GM12872 (cell line): ENCODE measurements around the gene CTDSP2.

Source experiments
- TF ChIP-seq, protein P1 (sequence below): IDR thresholded peaks from 3 replicates; pipeline ENCODE4 v1.5.1; 2011; ENCODE audit warnings: low read depth, mild to moderate bottlenecking, low read length, moderate library complexity; ENCODE audit not compliant: insufficient read depth

The CTDSP2 gene

DNA sequence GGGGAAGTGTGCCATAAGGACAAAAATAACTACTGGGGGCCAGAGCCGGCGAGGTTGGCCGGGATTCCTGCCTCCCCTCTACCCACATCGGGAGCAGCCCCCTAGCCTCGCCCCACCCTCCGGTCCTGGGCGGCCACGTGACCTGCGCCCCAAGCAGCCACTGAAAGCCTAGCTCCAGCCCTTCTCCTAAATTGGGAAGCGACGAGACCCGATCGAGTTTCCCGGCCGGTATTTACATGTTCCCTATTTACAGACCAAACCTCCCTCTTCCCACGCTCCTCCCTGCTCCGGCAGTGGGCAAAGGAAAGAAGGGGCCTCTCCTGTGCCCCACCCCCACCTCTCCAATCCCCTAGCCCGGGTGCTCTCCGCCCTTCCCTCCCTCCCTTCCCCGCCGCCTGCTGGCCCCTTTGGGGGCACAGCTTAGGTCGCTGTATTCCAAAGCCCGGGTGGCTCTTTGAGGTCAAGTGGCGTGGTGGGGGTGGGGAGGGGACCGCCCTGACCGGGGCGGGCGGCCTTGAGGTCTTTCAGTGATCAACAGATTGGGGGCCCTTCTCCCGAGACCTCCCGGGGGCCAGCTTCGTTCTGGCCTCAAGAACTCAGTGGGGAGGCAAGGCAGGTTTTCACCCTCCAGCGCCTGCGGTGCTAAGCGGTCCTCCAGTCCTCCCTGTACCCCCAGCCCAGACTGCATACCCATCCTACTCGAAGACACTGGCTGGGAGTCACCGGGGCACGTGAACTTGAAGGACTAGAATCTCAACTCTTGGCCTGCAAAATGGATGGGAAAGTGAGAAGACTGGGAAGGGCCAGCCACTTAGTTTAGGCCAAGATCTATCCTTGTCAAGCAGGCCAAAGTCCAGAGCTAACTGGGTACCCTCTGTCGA is 6.3 kb upstream of the CTDSP2 start:
- TF ChIP-seq, protein P1, sequence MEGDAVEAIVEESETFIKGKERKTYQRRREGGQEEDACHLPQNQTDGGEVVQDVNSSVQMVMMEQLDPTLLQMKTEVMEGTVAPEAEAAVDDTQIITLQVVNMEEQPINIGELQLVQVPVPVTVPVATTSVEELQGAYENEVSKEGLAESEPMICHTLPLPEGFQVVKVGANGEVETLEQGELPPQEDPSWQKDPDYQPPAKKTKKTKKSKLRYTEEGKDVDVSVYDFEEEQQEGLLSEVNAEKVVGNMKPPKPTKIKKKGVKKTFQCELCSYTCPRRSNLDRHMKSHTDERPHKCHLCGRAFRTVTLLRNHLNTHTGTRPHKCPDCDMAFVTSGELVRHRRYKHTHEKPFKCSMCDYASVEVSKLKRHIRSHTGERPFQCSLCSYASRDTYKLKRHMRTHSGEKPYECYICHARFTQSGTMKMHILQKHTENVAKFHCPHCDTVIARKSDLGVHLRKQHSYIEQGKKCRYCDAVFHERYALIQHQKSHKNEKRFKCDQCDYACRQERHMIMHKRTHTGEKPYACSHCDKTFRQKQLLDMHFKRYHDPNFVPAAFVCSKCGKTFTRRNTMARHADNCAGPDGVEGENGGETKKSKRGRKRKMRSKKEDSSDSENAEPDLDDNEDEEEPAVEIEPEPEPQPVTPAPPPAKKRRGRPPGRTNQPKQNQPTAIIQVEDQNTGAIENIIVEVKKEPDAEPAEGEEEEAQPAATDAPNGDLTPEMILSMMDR, result no peak

DNA sequence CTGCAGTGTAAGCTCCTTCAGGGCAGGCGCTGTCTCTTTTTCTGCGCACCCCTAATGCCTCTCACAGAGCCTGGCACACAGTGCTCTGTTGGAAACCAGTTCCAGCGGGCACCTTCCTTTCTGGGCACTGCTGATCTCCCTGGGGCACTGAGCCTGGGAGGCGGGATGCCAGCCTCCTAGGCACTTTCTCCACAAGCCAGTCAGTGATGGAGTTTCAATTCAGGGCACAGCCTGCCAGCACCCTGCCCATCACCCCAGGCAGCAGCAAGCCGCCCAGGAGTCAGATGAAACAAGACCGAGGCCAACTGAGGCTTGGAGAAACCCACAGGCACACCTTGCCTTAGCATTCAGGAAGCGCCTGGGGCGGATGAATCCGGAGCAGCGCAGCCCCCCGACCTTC is 5.7 kb upstream of the CTDSP2 start:
- TF ChIP-seq, protein P1, result no peak

GRCh38 chr12:57851552-57851951 is 5.0 kb upstream of the CTDSP2 start:
- TF ChIP-seq, protein P1, result no peak

DNA sequence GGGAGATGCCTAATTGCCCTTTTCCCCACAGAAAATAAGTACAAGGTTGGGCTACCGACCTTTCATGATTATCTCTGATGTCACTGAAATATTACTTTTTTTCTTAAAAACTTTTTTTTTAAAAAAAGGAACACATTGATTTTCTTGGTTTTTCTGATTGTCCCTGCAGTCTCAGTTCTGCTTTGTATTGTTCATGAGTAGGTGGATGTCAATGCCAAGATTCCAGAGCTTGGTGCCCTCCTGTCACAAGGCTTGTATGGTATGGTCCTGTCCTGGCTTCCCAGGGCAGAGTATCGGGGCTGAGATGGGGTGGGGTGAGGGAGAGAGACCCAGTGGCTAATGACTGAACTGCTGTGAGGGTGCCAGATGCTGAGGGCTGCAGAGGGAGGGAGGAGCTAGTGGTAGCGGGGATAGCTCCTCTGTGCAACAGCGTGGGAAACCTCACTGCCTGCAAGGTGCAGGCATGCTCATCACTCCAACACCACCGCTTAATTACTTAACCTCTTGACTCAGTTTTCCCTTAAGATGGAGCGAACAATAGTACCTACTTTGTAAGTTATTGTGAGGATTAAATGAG is 4.4 kb upstream of the CTDSP2 start:
- TF ChIP-seq, protein P1, result no peak

DNA sequence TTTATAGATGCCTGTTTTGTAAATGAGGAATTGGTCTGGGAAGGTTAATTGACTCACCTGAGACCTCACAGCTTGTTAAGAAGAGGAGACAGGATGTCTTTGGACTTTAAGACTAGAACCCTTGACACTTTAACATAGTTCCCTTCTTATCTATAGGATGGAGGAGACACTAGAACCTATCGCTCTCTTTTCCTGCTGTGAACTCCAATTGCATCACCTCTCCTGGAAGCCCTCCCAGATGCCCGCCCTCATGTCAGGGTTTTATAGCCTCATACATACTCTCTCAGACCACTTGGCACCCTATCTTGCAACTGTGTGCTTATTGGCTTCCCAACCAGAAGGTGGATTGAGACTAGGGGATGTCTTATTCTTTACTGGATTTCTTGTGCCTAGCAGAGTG is 2.5 kb upstream of the CTDSP2 start:
- TF ChIP-seq, protein P1, result no peak

DNA sequence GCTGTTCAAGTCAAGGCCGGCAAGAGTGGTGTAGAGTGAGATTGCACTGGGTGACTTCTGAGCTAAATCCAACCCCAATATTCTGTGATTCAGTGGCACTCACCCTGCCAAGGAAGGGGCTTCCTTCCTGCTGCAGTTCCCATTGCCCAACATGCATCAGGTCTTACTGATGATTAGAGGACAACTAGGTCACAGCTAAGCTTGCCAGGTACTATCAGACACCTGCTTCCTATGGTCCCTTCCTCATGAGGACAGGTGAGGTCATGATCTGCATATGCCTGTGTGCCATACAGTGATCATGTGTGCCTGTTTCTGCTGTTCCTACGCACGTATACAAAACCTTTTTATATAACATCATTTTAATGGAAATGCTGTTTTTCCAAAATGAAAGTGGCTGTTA is 1.7 kb upstream of the CTDSP2 start:
- TF ChIP-seq, protein P1, result no peak

DNA sequence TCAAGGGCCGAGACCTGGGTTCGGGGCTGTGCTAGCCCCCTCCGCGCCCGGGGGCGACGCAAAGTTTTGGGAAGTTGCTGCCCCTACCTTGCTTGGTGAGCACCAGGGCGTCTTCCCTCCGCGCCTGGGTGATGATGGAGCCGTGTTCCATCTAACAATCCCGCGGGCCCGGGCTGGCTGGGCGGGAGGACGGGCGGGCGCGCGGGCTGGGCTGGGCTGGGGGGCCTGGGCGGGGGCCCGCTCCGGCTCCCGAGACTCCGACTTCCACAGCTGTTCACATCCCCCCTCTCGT is 298 bp downstream of the CTDSP2 start:
- TF ChIP-seq, protein P1, result no peak
